K562 (cell line): ENCODE data around the gene CCDC116. TPM values are rescaled to one million over a fixed set of nuclear protein-coding genes. Genes with fewer than 3 reads are reported as not detected.

Experiments
- ATAC-seq: fragments of 200-7000 bp; cut with Tn5 transposase; 3 replicates; pipeline ENCODE4 v1.9.1; 2020; ENCODE audit warnings: moderate library complexity
- BruUV-seq: library from RNA; stranded (reverse); fragments of 400-500 nt; replicated peaks from 2 replicates; lab custom pipeline; 2021; lab: Mats Ljungman, UMichigan
- CTCF ChIA-PET: fragments of 300-600 bp; formaldehyde crosslinking; extraction: SDS; loops from one replicate; lab custom pipeline; 2021; ENCODE audit warnings: low intra/inter-chr PET ratio; lab: Yijun Ruan, JAX
- POLR2A ChIA-PET: fragments of 300-600, 350-650 bp; sonication (Branson Sonifier 250); formaldehyde crosslinking; extraction: SDS; loops from one replicate; lab custom pipeline; 2021; ENCODE audit warnings: antibody characterized with exemption, inconsistent platforms; lab: Yijun Ruan, JAX
- DNase-seq, 4 experiments: peaks; one replicate each; pipeline versions ENCODE4 v3.0.0 to v3.0.0-alpha.2; 2011 to 2018; ENCODE audit warnings: low spot score in 3 of 4, mixed read lengths in 3 of 4; ENCODE audit errors: extremely low read depth in 1 of 4
- FAIRE-seq: peaks from 2 replicates; lab custom pipeline; 2011; peaks lifted over from hg19 to GRCh38; lab: Jason Lieb, UNC
- H2AFZ ChIP-seq: 2 replicates; pipeline ENCODE4 v1.6.0; 2011; ENCODE audit warnings: low read depth, low read length, control low read depth, inconsistent platforms
- H3K27ac ChIP-seq: fragments of 200-600 bp; 3 replicates; pipeline ENCODE4 v1.8.0; 2011; ENCODE audit warnings: low read depth, mild to moderate bottlenecking, control low read depth, inconsistent platforms, low read length, moderate library complexity, mixed read lengths; ENCODE audit errors: extremely low read depth
- H3K27me3 ChIP-seq, 2 experiments: fragments of 300-600 bp in 1 of 2; 2 replicates in 1 of 2; 3 replicates in 1 of 2; pipeline versions ENCODE4 v1.6.0 to v1.8.0; 2011; ENCODE audit warnings: inconsistent platforms in 2 of 2, low read length in 2 of 2, mild to moderate bottlenecking in 1 of 2, mixed read lengths in 1 of 2, moderate library complexity in 1 of 2; ENCODE audit not compliant: control insufficient read depth in 2 of 2, insufficient read depth in 2 of 2
- H3K36me3 ChIP-seq: fragments of 300-600 bp; 3 replicates; pipeline ENCODE4 v1.8.0; 2011; ENCODE audit warnings: mild to moderate bottlenecking, low read length, inconsistent platforms; ENCODE audit not compliant: control insufficient read depth, insufficient read depth
- H3K4me1 ChIP-seq, 2 experiments: fragments of 200-600 bp in 1 of 2; replicated peaks in 1 of 2; 2 replicates in 1 of 2; 3 replicates in 1 of 2; pipeline versions ENCODE4 v1.5.1 to v1.8.0; 2011; ENCODE audit warnings: inconsistent platforms in 2 of 2, low read length in 2 of 2, mild to moderate bottlenecking in 1 of 2, mixed read lengths in 1 of 2, moderate library complexity in 1 of 2; ENCODE audit not compliant: control insufficient read depth in 2 of 2, insufficient read depth in 2 of 2
- H3K4me2 ChIP-seq: 2 replicates; pipeline ENCODE4 v1.6.1; 2011; ENCODE audit warnings: low read length, control low read depth, inconsistent platforms, mixed read lengths; ENCODE audit not compliant: insufficient read depth
- H3K4me3 ChIP-seq: fragments of 200-600 bp; sonication (generic), shearing (Covaris generic); 2 replicates; pipeline ENCODE4 v1.5.1; 2016; ENCODE audit warnings: control low read depth, inconsistent platforms
- H3K79me2 ChIP-seq: fragments of 200-600 bp; 3 replicates; pipeline ENCODE4 v1.8.0; 2011; ENCODE audit warnings: low read length, inconsistent platforms; ENCODE audit not compliant: control insufficient read depth, insufficient read depth
- H3K9ac ChIP-seq, 2 experiments: 2 replicates each; pipeline versions ENCODE4 v1.6.0 to v1.6.1; 2011; ENCODE audit warnings: low read depth in 2 of 2, low read length in 2 of 2, control low read depth in 1 of 2, inconsistent platforms in 1 of 2, mild to moderate bottlenecking in 1 of 2, mixed read lengths in 1 of 2; ENCODE audit not compliant: insufficient read depth in 1 of 2
- H3K9me1 ChIP-seq: one replicate; pipeline ENCODE4 v1.6.0; 2011; ENCODE audit warnings: inconsistent platforms, mild to moderate bottlenecking, low read length, moderate library complexity; ENCODE audit not compliant: control insufficient read depth, insufficient read depth
- H3K9me3 ChIP-seq: replicated peaks from 2 replicates; pipeline ENCODE4 v1.5.1; 2011; ENCODE audit warnings: low read depth, low read length, inconsistent platforms; ENCODE audit not compliant: control insufficient read depth, insufficient read depth
- H4K20me1 ChIP-seq: replicated peaks from 2 replicates; pipeline ENCODE4 v1.6.1; 2011; ENCODE audit warnings: low read length, inconsistent platforms, mixed read lengths; ENCODE audit not compliant: control insufficient read depth, insufficient read depth
- BHLHE40 ChIP-seq: IDR thresholded peaks from 2 replicates; pipeline ENCODE4 v1.6.1; 2011; ENCODE audit warnings: low read length, improper control_type of control experiment
- GTF2F1 ChIP-seq: IDR thresholded peaks from 2 replicates; pipeline ENCODE4 v1.6.1; 2011; ENCODE audit warnings: low read depth, low read length, improper control_type of control experiment
- IFI16 ChIP-seq: fragments of 250-450 bp; sonication (Bioruptor Pico); IDR thresholded peaks from 2 replicates; pipeline ENCODE4 v2.1.2; 2022; ENCODE audit warnings: mild to moderate bottlenecking, inconsistent platforms
- ILF3 ChIP-seq: fragments of 450-650 bp; IDR thresholded peaks from 2 replicates; pipeline ENCODE4 v1.6.1; 2018; ENCODE audit warnings: antibody characterized with exemption, mild to moderate bottlenecking, moderate library complexity, borderline replicate concordance
- JUND ChIP-seq, 2 experiments: IDR thresholded peaks; 2 replicates in 1 of 2; 3 replicates in 1 of 2; pipeline ENCODE4 v1.6.1; 2011; ENCODE audit warnings: borderline replicate concordance in 2 of 2, low read depth in 2 of 2, low read length in 2 of 2, improper control_type of control experiment in 1 of 2, missing biosample characterization in 1 of 2, missing genetic modification characterization in 1 of 2, missing genetic modification reagents in 1 of 2
- KAT8 ChIP-seq: fragments of 450-650 bp; IDR thresholded peaks from 2 replicates; pipeline ENCODE4 v1.6.1; 2016; ENCODE audit warnings: low read depth, mild to moderate bottlenecking
- KDM4B ChIP-seq, 2 experiments: fragments of 450-650 bp in 1 of 2; sonication (generic) in 1 of 2; IDR thresholded peaks; 2 replicates each; pipeline ENCODE4 v1.6.1; 2016 to 2017; ENCODE audit warnings: borderline replicate concordance in 2 of 2, antibody characterized with exemption in 1 of 2, low read depth in 1 of 2, mild to moderate bottlenecking in 1 of 2
- MEF2D ChIP-seq: conservative IDR thresholded peaks from 2 replicates; pipeline ENCODE4 v1.6.1; 2016; ENCODE audit warnings: low read depth, missing genetic modification characterization, missing compliant biosample characterization
- POLR2AphosphoS2 ChIP-seq: IDR thresholded peaks from 2 replicates; pipeline ENCODE4 v1.6.1; 2012; ENCODE audit warnings: low read length, improper control_type of control experiment
- RCOR1 ChIP-seq, 2 experiments: IDR thresholded peaks; 2 replicates each; pipeline ENCODE4 v1.6.1; 2012; ENCODE audit warnings: low read depth in 2 of 2, low read length in 2 of 2, borderline replicate concordance in 1 of 2, improper control_type of control experiment in 1 of 2
- RFX7 ChIP-seq: fragments of 250-450 bp; sonication (Bioruptor Pico); IDR thresholded peaks from 2 replicates; pipeline ENCODE4 v1.5.1; 2021; ENCODE audit warnings: mild to moderate bottlenecking
- SREBF1 ChIP-seq: fragments of 150-350 bp; IDR thresholded peaks from 2 replicates; pipeline ENCODE4 v1.6.1; 2014; ENCODE audit warnings: antibody characterized with exemption, low read depth, low read length, borderline replicate concordance
- ZBTB7A ChIP-seq: IDR thresholded peaks from 2 replicates; pipeline ENCODE4 v1.6.1; 2011; ENCODE audit warnings: low read depth, mild to moderate bottlenecking, low read length, moderate library complexity, borderline replicate concordance; ENCODE audit not compliant: control insufficient read depth
- ZNF347 ChIP-seq: fragments of 450-650 bp; formaldehyde crosslinking; IDR thresholded peaks from 2 replicates; pipeline ENCODE4 v1.4.0; 2020; ENCODE audit warnings: low read depth, mild to moderate bottlenecking, moderate library complexity
- ZNF384 ChIP-seq: IDR thresholded peaks from 2 replicates; pipeline ENCODE4 v1.6.1; 2012; ENCODE audit warnings: low read depth, low read length, improper control_type of control experiment
- ZNF431 ChIP-seq: sonication (generic); formaldehyde crosslinking; IDR thresholded peaks from 2 replicates; pipeline ENCODE4 v1.8.0; 2022; ENCODE audit warnings: mild to moderate bottlenecking, missing genetic modification reagents
- WGBS: fragments of 100-300 bp; shearing (Covaris generic); methylation state at CpG from one replicate; pipeline ENCODE4 v1.1.6; 2016; ENCODE audit warnings: low coverage, mixed read lengths; ENCODE audit not compliant: insufficient coverage; ENCODE audit errors: missing lambda C conversion rate; 5-methylcytosine and 5-hydroxymethylcytosine counted together
- in situ Hi-C: fragments of 300-500 bp; cut with MboI; formaldehyde crosslinking; loops from 4 replicates; pipeline ENCODE4 v1.15.0; 2018; ENCODE audit warnings: inconsistent platforms, mixed read lengths
- intact Hi-C: fragments of 100-400 bp; cut with micrococcal nuclease; formaldehyde crosslinking; loops from 2 replicates; pipeline ENCODE4 v1.14.2; 2022
- polyA plus RNA-seq, 8 experiments: library from polyadenylated mRNA; depleted of rRNA in 4 of 8; stranded (reverse) in 5 of 8; unstranded in 3 of 8; fragments of >200 nt; fragmentation: Nextera tagmentation in 2 of 8; fragmentation: Illumina TruSeq in 1 of 8; extraction: Ambion mirVana in 2 of 8; extraction: Trizol in 1 of 8; gene quantifications; 2 replicates each; pipeline versions ENCODE4 v1.2.1 to v1.2.3, GENCODE V29; 2011 to 2014; ENCODE audit warnings: inconsistent platforms in 1 of 8, missing spikeins in 1 of 8
- total RNA-seq, 7 experiments: library from RNA; depleted of rRNA in 6 of 7; stranded (reverse); fragments of >200 nt in 6 of 7; fragmentation: Illumina TruSeq in 2 of 7; extraction: Trizol in 2 of 7; gene quantifications; 2 replicates each; pipeline versions ENCODE4 v1.2.1 to v1.2.3, GENCODE V29; 2011 to 2021; ENCODE audit warnings: low replicate concordance in 1 of 7
- TF ChIP-seq, protein P1 (sequence below), 3 experiments: IDR thresholded peaks in 2 of 3; conservative IDR thresholded peaks in 1 of 3; 2 replicates each; pipeline ENCODE4 v1.5.1; 2011 to 2012; ENCODE audit warnings: low read length in 3 of 3, mild to moderate bottlenecking in 3 of 3, control low read depth in 2 of 3, improper control_type of control experiment in 1 of 3, inconsistent platforms in 1 of 3, low read depth in 1 of 3, mixed read lengths in 1 of 3, moderate library complexity in 1 of 3; ENCODE audit not compliant: insufficient read depth in 2 of 3
- TF ChIP-seq, protein P2 (sequence below): fragments of 450-650 bp; IDR thresholded peaks from 2 replicates; pipeline ENCODE4 v1.6.1; 2016; ENCODE audit warnings: low read depth, mild to moderate bottlenecking, moderate library complexity

The CCDC116 gene
- total and polyA plus RNA-seq, 9 of the 15 experiments (the other 6 are each of a cell fraction or from before 2014, with no cell fraction given), result 1.6 to 11.3 (median 4.7) TPM

DNA sequence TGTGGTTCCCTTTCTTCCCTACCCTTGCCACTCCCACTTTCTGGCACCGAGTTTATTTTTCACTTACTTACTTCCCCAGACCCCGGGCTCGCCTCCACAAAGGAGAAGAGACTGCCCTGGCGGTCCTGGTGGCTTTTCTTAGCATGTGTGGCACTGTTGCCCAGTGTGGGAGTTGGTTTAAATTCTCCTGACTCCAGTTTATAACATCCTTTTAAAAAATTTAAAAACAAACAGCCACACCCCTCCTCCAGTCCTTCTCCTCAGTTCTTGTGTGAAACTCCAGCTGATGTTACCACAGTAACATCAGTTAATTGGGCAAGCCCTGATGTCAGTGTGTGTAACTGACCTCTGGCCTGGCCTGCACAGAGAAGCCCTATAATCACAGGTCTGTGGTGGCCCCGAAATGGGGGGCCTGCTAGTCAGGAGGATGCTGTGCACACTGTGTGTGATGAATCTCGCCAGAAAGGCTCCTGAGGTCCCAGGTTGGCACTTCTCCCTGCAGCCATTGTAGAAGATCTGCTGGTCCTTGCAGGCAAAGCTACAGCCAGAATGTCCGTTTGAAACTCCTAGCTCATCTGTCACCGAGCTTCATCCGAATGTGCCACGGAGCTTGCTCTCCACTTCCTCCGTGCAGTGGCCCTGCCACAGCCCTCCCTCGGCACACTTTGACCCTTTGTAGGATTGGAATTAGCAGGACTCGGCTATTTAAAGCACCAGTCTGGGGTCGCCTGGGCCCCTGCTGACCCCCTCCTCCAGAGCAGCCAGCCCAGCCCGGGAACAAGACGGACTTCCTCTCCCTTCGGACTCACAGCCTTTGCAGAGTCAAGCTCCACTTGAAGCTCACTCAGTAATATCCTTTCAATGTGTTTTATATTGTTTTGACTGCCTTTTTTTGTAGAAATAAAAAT lies 10.3 kb upstream of the CCDC116 start:
- 74% methylated on average over 17 of the region's 17 CpGs for WGBS
- Histone ChIP-seq H3K9me3 (no peaks in the 10 kb centered on the region), H3K27ac (no peak overlapping the region), H3K4me2 (no peak overlapping the region), H3K9me1 (peaks cover 40% of the 10 kb centered on the region), H3K4me1 (peaks cover 20 to 50% of the 10 kb centered on the region in 2 experiments; a peak in 4 of 5 replicates), H3K27me3 (no peaks in the 10 kb centered on the region), H2AFZ (no peak overlapping the region), H3K9ac (peak overlapping the region in 1 of 2 experiments; percentile 7; a peak in 1 of 4 replicates), H3K4me3 (no peak overlapping the region), H3K36me3 (peaks cover 92% of the 10 kb centered on the region), H3K79me2 (peaks cover 88% of the 10 kb centered on the region), H4K20me1 (peaks cover 80% of the 10 kb centered on the region)
- DNase-seq, result peak in 1 of 4 experiments; percentile 45
- TSS peak; percentile 26 for BruUV-seq
- ATAC-seq, result no peak
- ChIA-PET POLR2A (interaction anchor here (0.6 to 76.8 kb wide), 9 partner anchors 3 to 1444 kb away, joined by 3 to 4622 read pairs (median 4); partner anchors contain the start of genes CCDC116, PPIL2, SDF2L1 and YDJC), CTCF (interaction anchor here (0.6 kb wide), 1 partner anchor 8 kb away, joined by 4 read pairs; no protein-coding TSS in a partner anchor)
- intact Hi-C loops, result no loop called here
- no peak for FAIRE-seq
- in situ Hi-C loops, result no loop called here
- TF ChIP-seq KAT8, result no peak
- TF ChIP-seq RCOR1 (IDR thresholded peaks at IDR 0.05; ENCODE audit: borderline replicate concordance in 1 of 2, low read depth in 2 of 2, low read length in 2 of 2), result 0 out of 4 replicates have a peak, but pooled peaks of 1 of the 2 experiments have one; percentile 8
- peak; percentile 40; the same call in 1 of the 2 replicates for TF ChIP-seq ZNF384
- 0 out of 2 replicates have a peak, but pooled peaks have one; percentile 25 for TF ChIP-seq JUND (IDR thresholded peaks at IDR 0.05; ENCODE audit: borderline replicate concordance, low read depth, low read length)
- no peak for TF ChIP-seq JUND (tag; IDR thresholded peaks at IDR 0.05; ENCODE audit: borderline replicate concordance, low read depth, low read length)
- TF ChIP-seq, protein P1, sequence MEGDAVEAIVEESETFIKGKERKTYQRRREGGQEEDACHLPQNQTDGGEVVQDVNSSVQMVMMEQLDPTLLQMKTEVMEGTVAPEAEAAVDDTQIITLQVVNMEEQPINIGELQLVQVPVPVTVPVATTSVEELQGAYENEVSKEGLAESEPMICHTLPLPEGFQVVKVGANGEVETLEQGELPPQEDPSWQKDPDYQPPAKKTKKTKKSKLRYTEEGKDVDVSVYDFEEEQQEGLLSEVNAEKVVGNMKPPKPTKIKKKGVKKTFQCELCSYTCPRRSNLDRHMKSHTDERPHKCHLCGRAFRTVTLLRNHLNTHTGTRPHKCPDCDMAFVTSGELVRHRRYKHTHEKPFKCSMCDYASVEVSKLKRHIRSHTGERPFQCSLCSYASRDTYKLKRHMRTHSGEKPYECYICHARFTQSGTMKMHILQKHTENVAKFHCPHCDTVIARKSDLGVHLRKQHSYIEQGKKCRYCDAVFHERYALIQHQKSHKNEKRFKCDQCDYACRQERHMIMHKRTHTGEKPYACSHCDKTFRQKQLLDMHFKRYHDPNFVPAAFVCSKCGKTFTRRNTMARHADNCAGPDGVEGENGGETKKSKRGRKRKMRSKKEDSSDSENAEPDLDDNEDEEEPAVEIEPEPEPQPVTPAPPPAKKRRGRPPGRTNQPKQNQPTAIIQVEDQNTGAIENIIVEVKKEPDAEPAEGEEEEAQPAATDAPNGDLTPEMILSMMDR (IDR thresholded peaks at IDR 0.05 in 2 of 3, conservative IDR thresholded peaks at IDR 0.05 in 1 of 3; ENCODE audit: insufficient read depth in 2 of 3, low read depth in 1 of 3, low read length in 3 of 3), result 0 out of 6 replicates have a peak, but pooled peaks of 1 of the 3 experiments have one; percentile 5
- TF ChIP-seq POLR2AphosphoS2, result peak; percentile 81; the same call in 1 of the 2 replicates
- no peak for TF ChIP-seq RFX7
- no peak for TF ChIP-seq ZNF431 (CRISPR knock-in tag)
- no peak for TF ChIP-seq GTF2F1
- no peak for TF ChIP-seq KDM4B (IDR thresholded peaks at IDR 0.05; ENCODE audit: borderline replicate concordance in 2 of 2, low read depth in 1 of 2)
- no peak for TF ChIP-seq SREBF1
- TF ChIP-seq, protein P2, sequence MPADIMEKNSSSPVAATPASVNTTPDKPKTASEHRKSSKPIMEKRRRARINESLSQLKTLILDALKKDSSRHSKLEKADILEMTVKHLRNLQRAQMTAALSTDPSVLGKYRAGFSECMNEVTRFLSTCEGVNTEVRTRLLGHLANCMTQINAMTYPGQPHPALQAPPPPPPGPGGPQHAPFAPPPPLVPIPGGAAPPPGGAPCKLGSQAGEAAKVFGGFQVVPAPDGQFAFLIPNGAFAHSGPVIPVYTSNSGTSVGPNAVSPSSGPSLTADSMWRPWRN, result no peak
- TF ChIP-seq MEF2D (tag), result no peak
- TF ChIP-seq ZBTB7A, result no peak
- TF ChIP-seq ILF3, result no peak
- TF ChIP-seq BHLHE40, result 0 out of 2 replicates have a peak, but pooled peaks have one; percentile 20
- no peak for TF ChIP-seq ZNF347 (CRISPR knock-in tag)
- no peak for TF ChIP-seq IFI16 (CRISPR knock-in tag)
